ENCODE measurements around the gene GIMAP2.

GIMAP2 gene

GRCh38 chr7:150716939-150717338 is 31.4 kb downstream of the GIMAP2 start:
- no peaks in the 10 kb centered on the region for H3K27me3 Mint-ChIP-seq
- H3K36me3 Mint-ChIP-seq, result peaks cover 32% of the 10 kb centered on the region
- peak overlapping the region; percentile 87 for H3K4me3 Mint-ChIP-seq
- peaks cover 11% of the 10 kb centered on the region for H3K9me3 Mint-ChIP-seq
- H3K4me1 Mint-ChIP-seq, result peaks cover 80% of the 10 kb centered on the region
- peak overlapping the region; percentile 99 for H3K27ac Mint-ChIP-seq

- Mint-ChIP-seq H3K4me1 (peaks cover 83% of the 10 kb centered on the region), H3K9me3 (peaks cover 6% of the 10 kb centered on the region), H3K27me3 (no peaks in the 10 kb centered on the region), H3K36me3 (peaks cover 39% of the 10 kb centered on the region), H3K4me3 (peak overlapping the region; percentile 87), H3K27ac (peak overlapping the region; percentile 99)
These were observed 32.4 kb downstream of the GIMAP2 start for GRCh38 chr7:150717814-150718420.

GRCh38 chr7:150719436-150719835 is 33.9 kb downstream of the GIMAP2 start:
- peak overlapping the region; percentile 99 for H3K27ac Mint-ChIP-seq
- H3K4me1 Mint-ChIP-seq, result peaks cover 84% of the 10 kb centered on the region
- H3K27me3 Mint-ChIP-seq, result no peaks in the 10 kb centered on the region
- no peaks in the 10 kb centered on the region for H3K9me3 Mint-ChIP-seq
- H3K36me3 Mint-ChIP-seq, result peaks cover 47% of the 10 kb centered on the region
- H3K4me3 Mint-ChIP-seq, result peak overlapping the region; percentile 87

- no peaks in the 10 kb centered on the region for H3K9me3 Mint-ChIP-seq
- peak overlapping the region; percentile 99 for H3K27ac Mint-ChIP-seq
- H3K36me3 Mint-ChIP-seq, result peaks cover 49% of the 10 kb centered on the region
- H3K4me3 Mint-ChIP-seq, result peak overlapping the region; percentile 87
- no peaks in the 10 kb centered on the region for H3K27me3 Mint-ChIP-seq
- H3K4me1 Mint-ChIP-seq, result peaks cover 78% of the 10 kb centered on the region
These were observed 34.7 kb downstream of the GIMAP2 start for GRCh38 chr7:150719960-150720891.

GRCh38 chr7:150721970-150722373 is 36.5 kb downstream of the GIMAP2 start:
- Mint-ChIP-seq H3K4me1 (peaks cover 78% of the 10 kb centered on the region), H3K4me3 (peak overlapping the region; percentile 45), H3K27me3 (no peaks in the 10 kb centered on the region), H3K27ac (peak overlapping the region; percentile 90), H3K9me3 (peaks cover 8% of the 10 kb centered on the region), H3K36me3 (peaks cover 61% of the 10 kb centered on the region)

- Mint-ChIP-seq H3K27me3 (no peaks in the 10 kb centered on the region), H3K4me3 (peak overlapping the region; percentile 45), H3K9me3 (peaks cover 8% of the 10 kb centered on the region), H3K36me3 (peaks cover 65% of the 10 kb centered on the region), H3K4me1 (peaks cover 79% of the 10 kb centered on the region), H3K27ac (peak overlapping the region; percentile 90)
These were observed 37.0 kb downstream of the GIMAP2 start for GRCh38 chr7:150722431-150722931.

GRCh38 chr7:150723467-150723866 is 38.0 kb downstream of the GIMAP2 start:
- H3K4me1 Mint-ChIP-seq, result peaks cover 79% of the 10 kb centered on the region
- H3K9me3 Mint-ChIP-seq, result peaks cover 18% of the 10 kb centered on the region
- no peaks in the 10 kb centered on the region for H3K27me3 Mint-ChIP-seq
- peaks cover 75% of the 10 kb centered on the region for H3K36me3 Mint-ChIP-seq
- peak overlapping the region; percentile 45 for H3K4me3 Mint-ChIP-seq
- H3K27ac Mint-ChIP-seq, result peak overlapping the region; percentile 84

GRCh38 chr7:150727381-150727780 is 41.9 kb downstream of the GIMAP2 start:
- H3K9me3 Mint-ChIP-seq, result peaks cover 27% of the 10 kb centered on the region
- H3K4me3 Mint-ChIP-seq, result no peak overlapping the region
- peaks cover 52% of the 10 kb centered on the region for H3K36me3 Mint-ChIP-seq
- peaks cover 82% of the 10 kb centered on the region for H3K4me1 Mint-ChIP-seq
- H3K27ac Mint-ChIP-seq, result no peak overlapping the region
- no peaks in the 10 kb centered on the region for H3K27me3 Mint-ChIP-seq

- Mint-ChIP-seq H3K9me3 (peaks cover 27% of the 10 kb centered on the region), H3K27me3 (no peaks in the 10 kb centered on the region), H3K27ac (peak overlapping the region; percentile 92), H3K36me3 (peaks cover 47% of the 10 kb centered on the region), H3K4me1 (peaks cover 82% of the 10 kb centered on the region), H3K4me3 (no peak overlapping the region)
These were observed 42.5 kb downstream of the GIMAP2 start for GRCh38 chr7:150728011-150728410.

- H3K27me3 Mint-ChIP-seq, result no peaks in the 10 kb centered on the region
- H3K4me3 Mint-ChIP-seq, result peak overlapping the region; percentile 23
- peaks cover 82% of the 10 kb centered on the region for H3K4me1 Mint-ChIP-seq
- H3K36me3 Mint-ChIP-seq, result peaks cover 41% of the 10 kb centered on the region
- peak overlapping the region; percentile 92 for H3K27ac Mint-ChIP-seq
- H3K9me3 Mint-ChIP-seq, result peaks cover 27% of the 10 kb centered on the region
These were observed 43.1 kb downstream of the GIMAP2 start for GRCh38 chr7:150728609-150729008.

GRCh38 chr7:150731916-150732315 is 46.4 kb downstream of the GIMAP2 start:
- peaks cover 95% of the 10 kb centered on the region for H3K4me1 Mint-ChIP-seq
- H3K4me3 Mint-ChIP-seq, result peak overlapping the region; percentile 85
- H3K9me3 Mint-ChIP-seq, result peaks cover 20% of the 10 kb centered on the region
- no peaks in the 10 kb centered on the region for H3K27me3 Mint-ChIP-seq
- H3K36me3 Mint-ChIP-seq, result peaks cover 20% of the 10 kb centered on the region
- peak overlapping the region; percentile 99 for H3K27ac Mint-ChIP-seq

GRCh38 chr7:150732786-150733481 is 47.4 kb downstream of the GIMAP2 start:
- H3K36me3 Mint-ChIP-seq, result peaks cover 11% of the 10 kb centered on the region
- H3K9me3 Mint-ChIP-seq, result peaks cover 15% of the 10 kb centered on the region
- H3K4me1 Mint-ChIP-seq, result peaks cover 85% of the 10 kb centered on the region
- H3K4me3 Mint-ChIP-seq, result peak overlapping the region; percentile 70
- H3K27me3 Mint-ChIP-seq, result no peaks in the 10 kb centered on the region
- H3K27ac Mint-ChIP-seq, result peak overlapping the region; percentile 99

GRCh38 chr7:150733482-150734095 is 48.1 kb downstream of the GIMAP2 start:
- H3K4me3 Mint-ChIP-seq, result peak overlapping the region; percentile 70
- H3K9me3 Mint-ChIP-seq, result peaks cover 8% of the 10 kb centered on the region
- peaks cover 78% of the 10 kb centered on the region for H3K4me1 Mint-ChIP-seq
- peak overlapping the region; percentile 99 for H3K27ac Mint-ChIP-seq
- H3K36me3 Mint-ChIP-seq, result peaks cover 6% of the 10 kb centered on the region
- no peaks in the 10 kb centered on the region for H3K27me3 Mint-ChIP-seq

GRCh38 chr7:150734254-150734653 is 48.7 kb downstream of the GIMAP2 start:
- H3K4me3 Mint-ChIP-seq, result peak overlapping the region; percentile 95
- H3K27ac Mint-ChIP-seq, result peak overlapping the region; percentile 99
- H3K4me1 Mint-ChIP-seq, result peaks cover 74% of the 10 kb centered on the region

More at GRCh38 chr7:150734254-150734653, 48.7 kb downstream of the GIMAP2 start:
- Mint-ChIP-seq H3K27me3 (no peaks in the 10 kb centered on the region), H3K36me3 (peaks cover 6% of the 10 kb centered on the region), H3K9me3 (peaks cover 6% of the 10 kb centered on the region)
